HEK293T (cell line): ENCODE measurements around the gene CSTPP1.

Experiments
- ARNT ChIP-seq: fragments of 450-650 bp; IDR thresholded peaks from 2 replicates; pipeline ENCODE4 v1.6.1; 2017; ENCODE audit warnings: mild to moderate bottlenecking
- ELF4 ChIP-seq: fragments of 450-650 bp; IDR thresholded peaks from 2 replicates; pipeline ENCODE4 v1.6.1; 2017; ENCODE audit warnings: antibody characterized with exemption
- FOXA1 ChIP-seq: fragments of 450-650 bp; IDR thresholded peaks from 2 replicates; pipeline ENCODE4 v1.6.1; 2016; ENCODE audit warnings: mild to moderate bottlenecking
- FOXK2 ChIP-seq: fragments of 450-650 bp; IDR thresholded peaks from 2 replicates; pipeline ENCODE4 v1.6.1; 2016; ENCODE audit warnings: mild to moderate bottlenecking
- FOXM1 ChIP-seq: fragments of 450-650 bp; IDR thresholded peaks from 2 replicates; pipeline ENCODE4 v1.6.1; 2017; ENCODE audit warnings: mild to moderate bottlenecking, borderline replicate concordance
- HDGF ChIP-seq: fragments of 450-650 bp; IDR thresholded peaks from 2 replicates; pipeline ENCODE4 v1.6.1; 2017; ENCODE audit warnings: antibody characterized with exemption, borderline replicate concordance
- PKNOX1 ChIP-seq: fragments of 450-650 bp; IDR thresholded peaks from 2 replicates; pipeline ENCODE4 v1.6.1; 2016
- SUZ12 ChIP-seq: fragments of 450-650 bp; IDR thresholded peaks from 2 replicates; pipeline ENCODE4 v1.6.1; 2016; ENCODE audit warnings: mild to moderate bottlenecking
- TARDBP ChIP-seq: fragments of 450-650 bp; IDR thresholded peaks from 2 replicates; pipeline ENCODE4 v1.6.1; 2016

GRCh38 chr11:47136921-47137320 is 200.4 kb downstream of the CSTPP1 start:
- no peak for TF ChIP-seq FOXA1
- TF ChIP-seq FOXK2: no peak
- TF ChIP-seq SUZ12: no peak
- TF ChIP-seq PKNOX1: no peak
- no peak for TF ChIP-seq FOXM1
- no peak for TF ChIP-seq HDGF
- TF ChIP-seq TARDBP: no peak
- TF ChIP-seq ARNT: no peak
- TF ChIP-seq ELF4: no peak
